HFF-Myc (cell line): Measurements from ENCODE around the gene MEIS2.

Experiments
- DNase-seq: peaks from one replicate; pipeline ENCODE4 v3.0.0-alpha.2; 2011; ENCODE audit warnings: low read depth; ENCODE audit errors: extremely low read depth
- H3K4me3 ChIP-seq: replicated peaks from 2 replicates; pipeline ENCODE4 v1.5.1; 2011; ENCODE audit warnings: low read depth, mild to moderate bottlenecking, control low read depth, low read length
- CTCF ChIP-seq: IDR thresholded peaks from 2 replicates; pipeline ENCODE4 v1.5.1; 2012; ENCODE audit warnings: mild to moderate bottlenecking, low read depth, low read length, control low read depth; ENCODE audit errors: missing control alignments

MEIS2 gene

DNA sequence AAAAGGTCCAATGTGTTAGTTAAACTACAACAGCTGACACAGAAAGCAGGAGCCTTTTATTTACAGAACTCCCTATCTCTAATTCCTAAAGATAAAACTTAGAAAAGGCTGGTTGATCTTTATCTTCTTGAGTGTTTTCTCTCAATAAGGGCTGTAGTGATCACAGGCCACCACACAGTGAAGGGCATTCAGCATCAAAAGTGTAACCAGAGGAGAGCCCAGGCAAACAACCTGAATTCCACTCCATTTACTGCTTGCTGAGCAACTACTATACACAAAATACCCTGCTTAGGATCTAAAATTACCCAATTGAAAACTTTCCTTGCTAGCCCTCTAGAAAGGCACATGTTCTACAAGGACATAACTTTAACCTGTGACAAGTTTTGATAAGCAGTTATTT is 122.7 kb downstream of the MEIS2 start:
- no peak for DNase-seq
- H3K4me3 ChIP-seq, result no peak overlapping the region
- no peak for TF ChIP-seq CTCF

DNA sequence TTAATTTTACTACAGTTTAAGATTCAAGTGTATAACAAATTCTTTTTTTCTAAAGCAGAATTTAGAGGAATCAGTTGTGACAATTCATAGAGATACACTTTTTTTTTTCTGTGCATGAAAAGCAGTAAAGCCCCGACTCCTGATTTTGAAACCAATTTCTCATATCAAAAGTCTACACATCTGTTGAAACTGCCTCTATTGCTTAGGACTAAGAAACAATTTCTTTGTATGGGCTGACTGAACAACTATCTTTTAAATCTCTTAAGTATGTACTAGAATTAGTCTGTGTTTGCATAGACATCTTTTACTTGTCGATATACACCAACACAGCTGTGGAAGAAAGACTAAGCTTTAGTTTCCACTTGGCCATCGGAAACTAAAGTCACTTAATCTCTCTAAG is 127.6 kb downstream of the MEIS2 start:
- H3K4me3 ChIP-seq, result no peak overlapping the region
- DNase-seq, result no peak
- TF ChIP-seq CTCF, result no peak

DNA sequence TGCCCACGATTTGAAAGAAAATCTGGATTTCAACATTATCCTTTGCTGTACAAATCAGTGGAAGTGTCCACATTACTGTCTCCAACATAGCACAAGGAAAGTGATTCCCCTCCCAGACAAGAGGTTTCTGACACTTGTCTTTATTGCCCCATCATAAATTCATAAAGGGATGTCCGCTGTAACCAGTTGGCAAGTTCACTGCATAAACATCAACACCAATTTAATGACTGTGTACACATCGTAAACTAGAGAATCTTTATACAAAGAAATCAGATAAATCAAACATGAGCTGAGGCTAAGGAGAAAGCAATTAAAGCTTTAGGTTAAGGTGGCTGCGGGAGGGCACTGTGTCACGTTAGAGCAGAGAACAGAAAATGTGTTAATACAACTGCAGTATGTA is 129.8 kb downstream of the MEIS2 start:
- TF ChIP-seq CTCF, result no peak
- H3K4me3 ChIP-seq, result no peak overlapping the region
- DNase-seq, result no peak

DNA sequence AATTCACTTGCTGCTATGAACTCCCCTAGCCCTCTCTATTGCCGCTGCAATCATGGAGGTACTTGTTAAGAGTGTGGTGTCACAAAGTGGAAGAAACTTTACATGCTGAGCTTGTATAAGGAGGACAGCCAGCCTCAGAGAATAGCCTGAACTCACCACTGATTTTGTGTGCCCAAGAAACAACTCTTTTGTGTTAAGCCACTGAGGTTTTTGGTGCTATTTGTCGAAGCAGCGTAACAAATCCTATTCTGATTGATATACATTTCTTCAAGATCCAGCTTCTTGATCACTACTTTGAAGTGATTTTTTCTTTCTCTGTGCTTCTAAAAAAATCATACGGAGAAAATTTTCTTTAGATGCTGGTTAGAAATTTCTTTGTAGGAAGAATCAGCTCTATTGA is 132.4 kb downstream of the MEIS2 start:
- H3K4me3 ChIP-seq, result no peak overlapping the region
- DNase-seq, result no peak
- TF ChIP-seq CTCF, result no peak

- no peak overlapping the region for H3K4me3 ChIP-seq
- no peak for TF ChIP-seq CTCF
- DNase-seq, result no peak
Observed at GRCh38 chr15:36966708-36967107, 133.6 kb downstream of the MEIS2 start.

- no peak for DNase-seq
- no peak for TF ChIP-seq CTCF
- H3K4me3 ChIP-seq, result no peak overlapping the region
Observed at GRCh38 chr15:36965570-36966342, 134.6 kb downstream of the MEIS2 start.

DNA sequence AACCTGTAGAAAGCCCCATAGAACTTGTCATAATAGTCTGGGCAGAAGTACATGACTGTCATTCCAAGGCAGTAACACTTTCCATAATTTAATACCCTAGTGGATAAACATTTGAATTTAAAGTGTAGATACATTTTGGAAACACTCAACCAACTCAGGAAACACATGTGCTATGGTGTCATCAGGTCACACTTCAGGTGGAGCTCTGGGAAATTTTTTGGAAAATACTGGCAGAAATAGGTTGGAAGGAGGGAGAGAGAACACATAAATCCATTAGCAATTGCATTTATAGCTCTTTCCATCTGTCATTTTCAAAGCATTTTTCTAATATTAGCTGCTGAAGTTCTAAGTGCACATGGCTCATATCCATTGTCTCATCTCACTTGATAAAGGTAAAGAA is 135.7 kb downstream of the MEIS2 start:
- no peak overlapping the region for H3K4me3 ChIP-seq
- TF ChIP-seq CTCF, result no peak
- no peak for DNase-seq
